ENCODE results near the gene SGSM2.

SGSM2 gene

DNA sequence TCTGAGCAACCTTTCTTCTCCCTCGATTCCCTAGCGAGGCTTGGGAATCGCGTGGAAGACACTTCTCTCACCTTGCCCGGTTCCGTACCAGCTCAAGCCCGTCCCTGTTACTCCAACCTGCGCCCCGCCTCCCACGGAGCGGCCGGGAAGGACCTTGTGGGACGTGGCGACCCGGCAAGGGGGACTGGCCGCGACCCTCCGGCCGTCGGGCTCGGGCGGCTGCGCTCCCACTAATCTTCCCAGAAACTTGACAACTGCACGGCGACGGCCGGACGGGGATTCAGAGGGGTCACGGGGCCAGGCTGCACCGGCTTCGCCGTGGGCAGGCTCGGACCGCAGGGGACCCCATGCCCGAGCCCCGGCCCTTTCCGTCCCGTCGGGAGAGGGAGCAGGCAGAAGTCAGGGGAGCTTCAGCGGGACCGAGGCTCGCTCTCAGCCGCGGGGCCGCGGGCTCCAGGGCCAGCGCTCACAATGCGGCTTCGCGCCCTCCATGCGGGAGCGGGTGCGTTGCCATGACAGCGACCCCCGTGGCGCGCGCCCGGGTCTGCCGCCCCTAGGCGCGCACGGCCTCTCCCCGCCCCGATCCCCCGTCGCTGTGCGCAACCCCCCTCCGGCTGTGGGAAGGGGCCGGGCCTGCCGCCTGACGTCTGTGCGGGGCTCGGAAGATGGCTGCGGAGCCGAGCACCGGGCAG is at the start of gene SGSM2:
Gene SGSM2 (plus strand): TSS at position 650 of the 692 bp plus-strand sequence. CDS start 188 bp downstream, outside the sequence.
- H3K4me1 ChIP-seq (ENCODE audit: control insufficient read depth, insufficient read depth, low read length) = peaks cover 25% of the 10 kb centered on the region
- H3K4me3 ChIP-seq (ENCODE audit: low read length in 2 of 2) = peak within 1 kb of the TSS; percentile 93 to 97
- H3K9me3 ChIP-seq (ENCODE audit: control insufficient read depth in 2 of 2, low read length in 2 of 2) = no peaks in the 10 kb centered on the region
- peaks cover 19 to 30% of the 10 kb centered on the region in 2 donors for H3K36me3 ChIP-seq (ENCODE audit: control insufficient read depth in 2 of 2, insufficient read depth in 2 of 2, low read length in 2 of 2)
- peak within 1 kb of the TSS; percentile 87 for H3K27ac ChIP-seq (ENCODE audit: low read length)
- H3K27me3 ChIP-seq (ENCODE audit: control insufficient read depth in 1 of 2, insufficient read depth in 2 of 2, low read length in 2 of 2) = no peaks in the 10 kb centered on the region
- H3K9ac ChIP-seq (ENCODE audit: low read length in 2 of 2) = peak within 1 kb of the TSS; percentile 83 to 96

GRCh38 chr17:2289878-2290478 is 47.3 kb upstream of the SGSM2 start:
- Histone ChIP-seq H3K9ac (ENCODE audit: low read length in 2 of 2) (no peak overlapping the region), H3K36me3 (ENCODE audit: control insufficient read depth in 2 of 2, insufficient read depth in 2 of 2, low read length in 2 of 2) (peaks cover 31 to 35% of the 10 kb centered on the region in 2 donors), H3K9me3 (ENCODE audit: control insufficient read depth in 2 of 2, low read length in 2 of 2) (no peaks in the 10 kb centered on the region), H3K27ac (ENCODE audit: low read length) (no peak overlapping the region), H3K27me3 (ENCODE audit: control insufficient read depth in 1 of 2, insufficient read depth in 2 of 2, low read length in 2 of 2) (no peaks in the 10 kb centered on the region), H3K4me3 (ENCODE audit: low read length in 2 of 2) (no peak overlapping the region), H3K4me1 (ENCODE audit: control insufficient read depth, insufficient read depth, low read length) (no peaks in the 10 kb centered on the region)

DNA sequence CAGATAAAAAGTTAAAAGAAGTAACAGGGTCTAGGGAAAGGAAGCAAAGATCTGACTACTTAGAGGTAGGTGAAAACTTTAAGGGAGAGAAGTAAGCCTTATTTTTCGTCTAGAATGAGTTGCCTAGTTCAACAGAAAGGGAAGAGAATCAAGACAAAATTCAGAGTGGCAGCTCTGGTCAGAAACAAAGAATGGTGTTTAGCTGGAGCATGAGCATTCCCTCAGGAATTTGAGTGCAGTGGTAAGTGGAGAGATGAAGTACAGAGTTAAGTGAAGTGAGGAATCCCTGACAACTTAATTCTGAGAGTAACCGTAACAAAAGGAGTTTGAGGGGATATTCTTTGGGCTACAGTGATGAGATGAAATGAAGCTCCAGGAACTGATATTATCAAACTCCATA is 45.2 kb upstream of the SGSM2 start:
- Histone ChIP-seq H3K27ac (ENCODE audit: low read length) (no peak overlapping the region), H3K4me1 (ENCODE audit: control insufficient read depth, insufficient read depth, low read length) (no peaks in the 10 kb centered on the region), H3K36me3 (ENCODE audit: control insufficient read depth in 2 of 2, insufficient read depth in 2 of 2, low read length in 2 of 2) (peaks cover 42 to 45% of the 10 kb centered on the region in 2 donors), H3K27me3 (ENCODE audit: control insufficient read depth in 1 of 2, insufficient read depth in 2 of 2, low read length in 2 of 2) (no peaks in the 10 kb centered on the region), H3K4me3 (ENCODE audit: low read length in 2 of 2) (no peak overlapping the region), H3K9ac (ENCODE audit: low read length in 2 of 2) (no peak overlapping the region), H3K9me3 (ENCODE audit: control insufficient read depth in 2 of 2, low read length in 2 of 2) (no peaks in the 10 kb centered on the region)

DNA sequence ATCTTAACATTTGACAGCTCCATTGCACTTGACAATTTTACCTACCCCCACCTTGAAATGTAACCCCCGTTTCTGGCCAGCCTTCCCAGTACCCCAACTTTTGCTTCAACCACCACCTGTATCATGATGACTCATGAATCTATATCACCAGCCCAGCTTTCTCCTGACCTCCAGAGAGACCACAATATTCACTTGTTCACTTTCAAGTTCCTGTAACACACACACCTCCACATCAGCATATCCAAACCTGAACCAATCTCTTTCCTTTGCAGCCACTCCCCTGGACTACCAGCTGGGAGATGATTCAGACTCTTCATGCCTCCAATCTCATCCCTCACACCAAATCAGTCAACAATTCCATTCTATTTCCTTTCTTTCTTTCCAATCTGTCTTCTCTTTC is 41.7 kb upstream of the SGSM2 start:
- Histone ChIP-seq H3K27me3 (ENCODE audit: control insufficient read depth in 1 of 2, insufficient read depth in 2 of 2, low read length in 2 of 2) (no peaks in the 10 kb centered on the region), H3K36me3 (ENCODE audit: control insufficient read depth in 2 of 2, insufficient read depth in 2 of 2, low read length in 2 of 2) (peaks cover 52 to 54% of the 10 kb centered on the region in 2 donors), H3K9ac (ENCODE audit: low read length in 2 of 2) (no peak overlapping the region), H3K9me3 (ENCODE audit: control insufficient read depth in 2 of 2, low read length in 2 of 2) (no peaks in the 10 kb centered on the region), H3K4me3 (ENCODE audit: low read length in 2 of 2) (no peak overlapping the region), H3K4me1 (ENCODE audit: control insufficient read depth, insufficient read depth, low read length) (peaks cover 3% of the 10 kb centered on the region), H3K27ac (ENCODE audit: low read length) (no peak overlapping the region)

DNA sequence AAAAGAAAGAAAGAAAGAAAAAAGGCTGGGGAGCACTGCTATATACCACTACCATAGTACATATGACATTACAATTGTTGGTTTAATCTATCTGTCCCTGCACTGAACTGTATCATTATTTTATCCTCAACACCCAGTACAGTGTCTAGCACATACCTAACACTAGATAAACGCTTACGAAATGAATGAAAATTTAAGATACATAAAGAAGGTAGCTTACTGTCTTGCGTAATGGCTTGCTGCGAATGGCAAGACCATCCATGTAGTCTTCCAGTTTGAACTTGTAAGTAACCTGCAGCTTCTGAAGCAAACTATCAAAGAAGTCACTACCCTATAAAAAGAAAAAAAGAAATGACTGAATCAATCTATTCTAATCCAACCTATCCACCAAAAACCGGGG is 40.3 kb upstream of the SGSM2 start:
- Histone ChIP-seq H3K9ac (ENCODE audit: low read length in 2 of 2) (no peak overlapping the region), H3K9me3 (ENCODE audit: control insufficient read depth in 2 of 2, low read length in 2 of 2) (no peaks in the 10 kb centered on the region), H3K4me1 (ENCODE audit: control insufficient read depth, insufficient read depth, low read length) (peaks cover 7% of the 10 kb centered on the region), H3K27ac (ENCODE audit: low read length) (no peak overlapping the region), H3K27me3 (ENCODE audit: control insufficient read depth in 1 of 2, insufficient read depth in 2 of 2, low read length in 2 of 2) (no peaks in the 10 kb centered on the region), H3K36me3 (ENCODE audit: control insufficient read depth in 2 of 2, insufficient read depth in 2 of 2, low read length in 2 of 2) (peaks cover 46 to 51% of the 10 kb centered on the region in 2 donors), H3K4me3 (ENCODE audit: low read length in 2 of 2) (no peak overlapping the region)

DNA sequence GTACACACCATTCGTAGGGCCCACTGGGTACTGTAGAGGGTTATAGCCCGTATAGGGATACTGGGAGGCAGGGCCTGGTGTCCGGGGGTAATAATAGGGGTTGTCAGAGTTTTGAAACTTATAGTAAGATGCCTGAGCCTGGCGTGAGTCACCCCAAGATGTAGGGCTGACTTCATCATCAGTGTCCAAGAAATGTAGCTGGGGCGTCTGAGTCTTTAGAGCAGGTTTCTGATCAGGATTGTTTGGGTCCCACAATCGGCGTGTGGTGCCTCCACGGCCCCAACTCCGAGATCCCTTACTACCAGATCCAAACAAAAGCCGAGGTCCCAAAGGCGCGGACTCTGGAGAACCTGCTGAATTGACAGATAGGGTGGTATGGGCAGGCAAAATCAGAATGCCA is 38.2 kb upstream of the SGSM2 start:
- no peak overlapping the region for H3K9ac ChIP-seq (ENCODE audit: low read length in 2 of 2)
- no peaks in the 10 kb centered on the region for H3K27me3 ChIP-seq (ENCODE audit: control insufficient read depth in 1 of 2, insufficient read depth in 2 of 2, low read length in 2 of 2)
- no peak overlapping the region for H3K4me3 ChIP-seq (ENCODE audit: low read length in 2 of 2)
- H3K27ac ChIP-seq (ENCODE audit: low read length) = no peak overlapping the region
- peaks cover 16% of the 10 kb centered on the region for H3K4me1 ChIP-seq (ENCODE audit: control insufficient read depth, insufficient read depth, low read length)
- no peaks in the 10 kb centered on the region for H3K9me3 ChIP-seq (ENCODE audit: control insufficient read depth in 2 of 2, low read length in 2 of 2)
- peaks cover 32 to 35% of the 10 kb centered on the region in 2 donors for H3K36me3 ChIP-seq (ENCODE audit: control insufficient read depth in 2 of 2, insufficient read depth in 2 of 2, low read length in 2 of 2)

DNA sequence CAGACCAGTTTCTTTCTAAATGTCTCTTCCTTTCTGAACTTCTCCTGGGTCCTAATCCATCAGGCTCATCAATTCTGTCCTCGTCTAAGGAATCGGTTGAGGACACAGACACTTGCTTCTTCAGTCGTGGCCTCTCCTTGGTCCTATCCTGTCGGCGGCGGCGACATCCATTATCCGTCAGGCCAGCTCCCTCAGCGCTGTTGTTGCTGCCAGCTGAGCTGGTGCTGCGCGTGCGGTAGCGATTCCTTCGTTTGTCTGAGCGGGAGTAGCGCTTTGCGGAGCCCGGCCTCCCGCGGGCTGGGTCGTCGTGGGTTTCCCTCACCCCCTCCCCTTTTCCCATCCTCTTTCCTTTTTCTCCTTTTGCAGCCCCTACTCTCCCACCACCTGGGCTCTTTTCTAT is 37.5 kb upstream of the SGSM2 start:
- peaks cover 29 to 32% of the 10 kb centered on the region in 2 donors for H3K36me3 ChIP-seq (ENCODE audit: control insufficient read depth in 2 of 2, insufficient read depth in 2 of 2, low read length in 2 of 2)
- H3K27me3 ChIP-seq (ENCODE audit: control insufficient read depth in 1 of 2, insufficient read depth in 2 of 2, low read length in 2 of 2) = no peaks in the 10 kb centered on the region
- no peak overlapping the region for H3K9ac ChIP-seq (ENCODE audit: low read length in 2 of 2)
- H3K27ac ChIP-seq (ENCODE audit: low read length) = no peak overlapping the region
- no peak overlapping the region for H3K4me3 ChIP-seq (ENCODE audit: low read length in 2 of 2)
- H3K4me1 ChIP-seq (ENCODE audit: control insufficient read depth, insufficient read depth, low read length) = peaks cover 16% of the 10 kb centered on the region
- H3K9me3 ChIP-seq (ENCODE audit: control insufficient read depth in 2 of 2, low read length in 2 of 2) = no peaks in the 10 kb centered on the region

DNA sequence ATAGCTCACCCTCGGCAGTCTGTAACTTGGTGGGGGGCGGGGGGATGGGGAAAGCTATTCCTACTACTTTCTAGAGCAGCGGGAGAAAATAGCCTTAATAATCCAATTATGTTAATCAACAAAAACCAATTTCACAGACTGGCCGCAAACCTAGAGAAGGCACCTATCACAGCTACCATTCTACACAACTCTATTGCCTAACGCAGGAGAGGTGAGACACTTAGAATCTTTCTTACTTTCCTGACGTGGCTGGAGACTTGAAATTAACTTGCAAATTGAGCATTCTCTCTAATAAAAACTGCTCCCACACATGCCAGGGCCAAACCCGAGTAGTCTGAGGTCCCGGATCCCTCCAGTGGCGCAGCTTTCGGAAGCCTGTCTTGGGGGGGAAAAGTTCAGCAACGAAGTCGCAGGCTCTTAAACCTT is 34.5 kb upstream of the SGSM2 start:
- Histone ChIP-seq H3K9me3 (ENCODE audit: control insufficient read depth in 2 of 2, low read length in 2 of 2) (no peaks in the 10 kb centered on the region), H3K27ac (ENCODE audit: low read length) (peak overlapping the region; percentile 67), H3K4me1 (ENCODE audit: control insufficient read depth, insufficient read depth, low read length) (peaks cover 16% of the 10 kb centered on the region), H3K4me3 (ENCODE audit: low read length in 2 of 2) (peak overlapping the region; percentile 83 to 88), H3K9ac (ENCODE audit: low read length in 2 of 2) (peak overlapping the region; percentile 87 to 91), H3K27me3 (ENCODE audit: control insufficient read depth in 1 of 2, insufficient read depth in 2 of 2, low read length in 2 of 2) (no peaks in the 10 kb centered on the region), H3K36me3 (ENCODE audit: control insufficient read depth in 2 of 2, insufficient read depth in 2 of 2, low read length in 2 of 2) (peaks cover 11 to 15% of the 10 kb centered on the region in 2 donors)

- Histone ChIP-seq H3K9ac (ENCODE audit: low read length in 2 of 2) (peak within 1 kb of the TSS; percentile 87 to 91), H3K36me3 (ENCODE audit: control insufficient read depth in 2 of 2, insufficient read depth in 2 of 2, low read length in 2 of 2) (peaks cover 11 to 15% of the 10 kb centered on the region in 2 donors), H3K27me3 (ENCODE audit: control insufficient read depth in 1 of 2, insufficient read depth in 2 of 2, low read length in 2 of 2) (no peaks in the 10 kb centered on the region), H3K27ac (ENCODE audit: low read length) (peak within 1 kb of the TSS; percentile 67), H3K9me3 (ENCODE audit: control insufficient read depth in 2 of 2, low read length in 2 of 2) (no peaks in the 10 kb centered on the region), H3K4me3 (ENCODE audit: low read length in 2 of 2) (peak within 1 kb of the TSS; percentile 83 to 88), H3K4me1 (ENCODE audit: control insufficient read depth, insufficient read depth, low read length) (peaks cover 16% of the 10 kb centered on the region)
These were observed 33.8 kb upstream of the SGSM2 start, which contains the start of the genes SMG6 and SRR for GRCh38 chr17:2303204-2304188. SMG6 (minus strand) TSS chr17:2303785; CDS start chr17:2303720, 65 bp downstream. SRR (plus strand) TSS chr17:2303950; CDS start chr17:2315561, 11,611 bp downstream.

GRCh38 chr17:2304931-2305330 is 32.4 kb upstream of the SGSM2 start:
- H3K27ac ChIP-seq (ENCODE audit: low read length) = no peak overlapping the region
- H3K9me3 ChIP-seq (ENCODE audit: control insufficient read depth in 2 of 2, low read length in 2 of 2) = no peaks in the 10 kb centered on the region
- no peak overlapping the region for H3K9ac ChIP-seq (ENCODE audit: low read length in 2 of 2)
- peak overlapping the region in 1 of 2 donors; percentile 22 for H3K4me3 ChIP-seq (ENCODE audit: low read length in 2 of 2)
- peaks cover 13% of the 10 kb centered on the region for H3K4me1 ChIP-seq (ENCODE audit: control insufficient read depth, insufficient read depth, low read length)
- no peaks in the 10 kb centered on the region for H3K27me3 ChIP-seq (ENCODE audit: control insufficient read depth in 1 of 2, insufficient read depth in 2 of 2, low read length in 2 of 2)
- peaks cover 2 to 3% of the 10 kb centered on the region in 2 donors for H3K36me3 ChIP-seq (ENCODE audit: control insufficient read depth in 2 of 2, insufficient read depth in 2 of 2, low read length in 2 of 2)

Measured in stomach smooth muscle (tissue), 2 donors.